GM10266 (cell line): Measurements from ENCODE around the gene SCO2.
"Not testable (repeated sequence)": the region's sequence is repeated elsewhere in the genome, so short reads cannot be mapped to it uniquely, and the experiment has no call there.

Experiments
- DNase-seq: peaks from one replicate; pipeline ENCODE4 v3.0.0; 2012; ENCODE audit errors: extremely low spot score
- CTCF ChIP-seq: IDR thresholded peaks from 2 replicates; pipeline ENCODE4 v1.5.1; 2012; ENCODE audit warnings: mild to moderate bottlenecking, low read depth; ENCODE audit not compliant: control insufficient read depth, insufficient read depth; ENCODE audit errors: missing control alignments

The SCO2 gene

GRCh38 chr22:50535113-50535512, 9.7 kb upstream of the SCO2 start:
- no peak for TF ChIP-seq CTCF
- DNase-seq = no peak

GRCh38 chr22:50533856-50534711, 8.7 kb upstream of the SCO2 start:
- DNase-seq = not testable (repeated sequence)

GRCh38 chr22:50532824-50533796, 7.7 kb upstream of the SCO2 start:
- no peak for DNase-seq

GRCh38 chr22:50531962-50532674, 6.7 kb upstream of the SCO2 start:
- no peak for DNase-seq
- no peak for TF ChIP-seq CTCF

More at GRCh38 chr22:50532824-50533796, 7.7 kb upstream of the SCO2 start:
- TF ChIP-seq CTCF = no peak

GRCh38 chr22:50531546-50531961, 6.2 kb upstream of the SCO2 start:
- peak; percentile 80 for DNase-seq

GRCh38 chr22:50530877-50531545, 5.6 kb upstream of the SCO2 start:
- no peak for TF ChIP-seq CTCF
- DNase-seq = peak; percentile 86

More at GRCh38 chr22:50531546-50531961, 6.2 kb upstream of the SCO2 start:
- no peak for TF ChIP-seq CTCF

- TF ChIP-seq CTCF = no peak
- peak; percentile 48 for DNase-seq
Measured at GRCh38 chr22:50530580-50530876, 5.1 kb upstream of the SCO2 start.
